GM12874 (cell line): ENCODE results near the gene CDH1.

Experiments
- CTCF ChIP-seq: IDR thresholded peaks from 2 replicates; pipeline ENCODE4 v1.5.1; 2011; ENCODE audit warnings: low read depth, mild to moderate bottlenecking, control low read depth, low read length, moderate library complexity; ENCODE audit not compliant: insufficient read depth

The CDH1 gene

GRCh38 chr16:68732741-68733399 lies 4.2 kb upstream of the CDH1 start:
- no peak for TF ChIP-seq CTCF

DNA sequence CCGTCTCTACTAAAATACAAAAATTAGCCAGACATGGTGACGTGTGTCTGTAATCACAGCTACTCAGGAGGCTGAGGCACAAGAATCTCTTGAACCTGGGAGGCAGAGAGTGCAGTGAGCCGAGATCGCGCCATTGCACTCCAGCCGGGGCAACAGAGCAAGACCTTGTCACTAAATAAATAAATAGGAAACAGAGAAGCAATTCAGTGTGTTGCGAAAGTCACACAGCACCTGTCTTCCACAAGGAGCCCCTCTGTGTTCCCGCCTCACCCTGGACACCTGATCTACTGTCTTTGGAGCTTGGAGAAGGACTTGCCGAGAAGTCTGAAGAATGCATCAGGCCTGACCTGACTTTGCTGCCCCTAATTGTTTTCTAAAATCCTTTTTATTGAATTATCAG lies 3.5 kb upstream of the CDH1 start:
- TF ChIP-seq CTCF: no peak

DNA sequence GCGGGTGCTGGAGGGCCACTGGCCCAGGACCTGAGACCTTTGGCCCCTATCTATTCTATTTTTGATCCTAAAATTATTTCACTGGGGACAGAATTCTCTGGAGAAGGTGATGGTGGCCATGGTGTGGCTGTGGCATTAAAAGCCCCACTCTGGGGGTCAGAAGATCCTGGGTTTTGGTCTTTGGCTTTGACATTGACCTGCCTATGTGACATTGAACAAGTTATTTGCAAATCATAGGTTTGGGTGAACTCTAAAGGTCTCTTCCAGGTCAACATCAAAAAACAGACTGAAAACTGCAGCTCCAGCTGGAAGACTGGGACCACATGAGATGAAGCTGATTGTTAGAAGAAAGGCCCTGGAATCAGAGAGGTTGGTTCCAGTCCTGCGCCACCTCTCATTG lies 2.3 kb upstream of the CDH1 start:
- TF ChIP-seq CTCF: no peak

DNA sequence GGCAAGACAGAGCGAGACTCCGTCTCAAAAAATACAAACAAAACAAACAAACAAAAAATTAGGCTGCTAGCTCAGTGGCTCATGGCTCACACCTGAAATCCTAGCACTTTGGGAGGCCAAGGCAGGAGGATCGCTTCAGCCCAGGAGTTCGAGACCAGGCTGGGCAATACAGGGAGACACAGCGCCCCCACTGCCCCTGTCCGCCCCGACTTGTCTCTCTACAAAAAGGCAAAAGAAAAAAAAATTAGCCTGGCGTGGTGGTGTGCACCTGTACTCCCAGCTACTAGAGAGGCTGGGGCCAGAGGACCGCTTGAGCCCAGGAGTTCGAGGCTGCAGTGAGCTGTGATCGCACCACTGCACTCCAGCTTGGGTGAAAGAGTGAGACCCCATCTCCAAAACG lies 531 bp upstream of the CDH1 start:
- TF ChIP-seq CTCF: no peak

DNA sequence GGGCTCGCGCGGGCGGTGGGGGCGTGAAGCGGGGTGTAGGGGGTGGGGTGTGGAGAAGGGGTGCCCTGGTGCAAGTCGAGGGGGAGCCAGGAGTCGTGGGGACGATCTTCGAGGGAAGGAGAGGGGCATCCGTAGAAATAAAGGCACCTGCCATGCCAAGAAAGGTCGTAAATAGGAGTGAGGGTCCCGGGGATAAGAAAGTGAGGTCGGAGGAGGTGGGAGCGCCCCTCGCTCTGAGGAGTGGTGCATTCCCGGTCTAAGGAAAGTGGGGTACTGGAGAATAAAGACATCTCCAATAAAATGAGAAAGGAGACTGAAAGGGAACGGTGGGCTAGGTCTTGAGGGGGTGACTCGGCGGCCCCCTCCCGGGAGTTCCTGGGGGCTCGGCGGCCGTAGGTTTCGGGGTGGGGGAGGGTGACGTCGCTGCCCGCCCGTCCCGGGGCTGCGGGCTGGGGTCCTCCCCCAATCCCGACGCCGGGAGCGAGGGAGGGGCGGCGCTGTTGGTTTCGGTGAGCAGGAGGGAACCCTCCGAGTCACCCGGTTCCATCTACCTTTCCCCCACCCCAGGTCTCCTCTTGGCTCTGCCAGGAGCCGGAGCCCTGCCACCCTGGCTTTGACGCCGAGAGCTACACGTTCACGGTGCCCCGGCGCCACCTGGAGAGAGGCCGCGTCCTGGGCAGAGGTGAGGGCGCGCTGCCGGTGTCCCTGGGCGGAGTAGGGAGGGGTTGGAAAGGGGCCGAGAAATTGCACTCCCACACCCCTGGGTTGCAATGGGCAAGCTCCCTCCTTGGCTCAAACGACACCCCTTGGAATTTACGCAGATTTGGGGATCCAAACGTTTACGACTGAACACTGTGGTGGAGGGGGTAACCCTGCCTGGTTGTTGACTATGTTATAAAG lies 888 bp downstream of the CDH1 start:
- TF ChIP-seq CTCF: no peak

DNA sequence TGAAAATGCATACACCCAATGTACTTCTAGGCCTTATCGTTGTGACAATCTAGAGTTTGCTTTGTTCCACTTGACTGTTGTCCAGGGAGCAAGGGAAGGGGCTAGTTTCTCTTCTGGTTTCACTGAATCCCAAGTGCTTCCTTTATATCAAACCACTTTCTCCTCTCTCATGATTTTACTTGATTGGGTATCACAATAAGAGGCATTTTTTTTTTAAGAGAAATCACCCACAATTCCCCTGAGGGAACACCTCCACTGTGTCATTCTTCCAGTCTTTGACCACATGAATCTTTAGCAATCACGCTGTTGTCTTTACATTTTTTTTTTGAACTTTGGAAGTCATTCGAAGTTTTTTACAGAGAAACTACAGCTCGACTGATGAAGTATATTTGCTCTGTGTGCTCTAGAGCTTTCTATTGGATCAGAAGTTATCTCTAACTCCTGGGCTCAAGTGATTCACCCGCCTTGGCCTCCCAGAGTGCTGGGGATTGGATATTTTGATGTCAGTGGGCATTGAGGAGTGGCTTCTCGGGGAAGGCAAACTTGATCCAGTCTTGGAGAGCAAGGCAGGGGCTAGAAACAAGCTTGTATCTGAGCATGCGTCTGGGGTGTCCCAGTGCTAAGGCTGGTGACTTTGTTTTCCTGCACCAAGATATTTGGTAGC lies 3.0 kb downstream of the CDH1 start:
- TF ChIP-seq CTCF: no peak

DNA sequence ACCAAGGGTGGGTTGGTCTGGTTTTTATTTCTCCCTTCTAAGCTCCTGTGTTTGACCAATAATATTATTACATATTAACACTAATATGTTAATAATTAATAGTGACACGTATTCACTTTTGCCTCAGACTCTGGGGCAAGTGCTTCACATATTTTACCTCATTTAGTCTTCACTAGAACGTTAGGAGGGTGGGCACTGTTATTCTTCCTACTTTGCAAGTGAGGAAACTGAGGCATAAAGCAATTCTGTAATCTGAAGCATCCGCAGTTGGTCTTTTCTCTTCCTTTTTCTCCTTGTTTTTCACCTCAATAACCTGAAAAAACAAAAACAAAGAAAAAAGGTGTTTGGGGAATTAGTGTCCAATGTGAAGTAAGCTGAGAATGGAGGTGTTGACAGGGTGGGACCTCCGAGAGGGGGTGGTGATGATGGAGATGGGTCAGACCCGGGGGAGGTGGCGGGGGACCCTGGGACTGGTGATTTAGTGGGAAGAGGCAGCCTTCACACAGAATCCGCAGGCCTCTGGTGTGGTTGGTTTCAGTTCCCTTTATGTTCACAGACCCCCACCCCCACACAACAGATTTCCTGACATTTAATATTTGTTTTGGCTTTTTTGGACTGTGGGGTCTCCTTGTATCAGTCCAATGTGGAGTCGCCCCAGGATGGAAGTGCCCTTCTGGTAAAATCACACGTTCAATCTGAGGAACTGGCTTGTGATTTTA lies 3.7 kb downstream of the CDH1 start:
- no peak for TF ChIP-seq CTCF
